WI38 (cell line): ENCODE data around the gene TOP2A.

ENCODE experiments used
- H3K4me3 ChIP-seq: 2 replicates; pipeline ENCODE4 v1.5.1; 2011; ENCODE audit warnings: low read depth, mild to moderate bottlenecking, control low read depth, low read length
- TF ChIP-seq, protein P1 (sequence below): IDR thresholded peaks from 2 replicates; pipeline ENCODE4 v1.5.1; 2012; ENCODE audit warnings: low read depth, mild to moderate bottlenecking, control low read depth, low read length

Gene TOP2A

DNA sequence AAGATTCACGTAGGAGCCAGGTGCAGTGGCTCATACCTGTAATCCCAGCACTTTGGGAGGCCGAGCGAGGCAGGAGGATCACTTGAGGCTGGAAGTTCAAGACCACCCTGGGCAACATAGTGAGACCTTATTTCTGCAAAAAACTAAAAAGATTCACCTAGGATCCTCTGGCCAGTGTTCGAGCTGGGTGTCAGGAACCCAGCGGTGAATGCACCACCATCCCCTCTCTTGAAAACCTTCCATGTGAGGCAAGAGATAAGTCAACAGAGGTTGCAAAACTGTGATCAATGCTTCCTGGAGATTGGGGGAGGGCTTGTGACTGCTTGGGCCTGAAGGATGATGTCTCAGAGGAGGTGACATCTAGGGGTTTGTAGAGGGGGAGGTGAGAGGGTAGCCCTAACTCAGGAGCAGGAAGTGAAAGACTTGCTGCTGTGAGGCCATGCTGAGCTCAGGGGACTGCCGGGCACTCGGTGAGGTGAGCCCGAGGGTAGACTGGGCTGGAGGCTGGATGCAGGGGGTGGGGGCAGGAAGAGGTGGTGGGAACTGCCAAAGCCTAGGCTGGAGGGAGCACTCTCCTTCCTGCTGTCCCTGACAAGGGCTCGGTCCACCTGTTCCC, 64.8 kb downstream of the TOP2A start:
- H3K4me3 ChIP-seq: no peak overlapping the region
- TF ChIP-seq, protein P1, sequence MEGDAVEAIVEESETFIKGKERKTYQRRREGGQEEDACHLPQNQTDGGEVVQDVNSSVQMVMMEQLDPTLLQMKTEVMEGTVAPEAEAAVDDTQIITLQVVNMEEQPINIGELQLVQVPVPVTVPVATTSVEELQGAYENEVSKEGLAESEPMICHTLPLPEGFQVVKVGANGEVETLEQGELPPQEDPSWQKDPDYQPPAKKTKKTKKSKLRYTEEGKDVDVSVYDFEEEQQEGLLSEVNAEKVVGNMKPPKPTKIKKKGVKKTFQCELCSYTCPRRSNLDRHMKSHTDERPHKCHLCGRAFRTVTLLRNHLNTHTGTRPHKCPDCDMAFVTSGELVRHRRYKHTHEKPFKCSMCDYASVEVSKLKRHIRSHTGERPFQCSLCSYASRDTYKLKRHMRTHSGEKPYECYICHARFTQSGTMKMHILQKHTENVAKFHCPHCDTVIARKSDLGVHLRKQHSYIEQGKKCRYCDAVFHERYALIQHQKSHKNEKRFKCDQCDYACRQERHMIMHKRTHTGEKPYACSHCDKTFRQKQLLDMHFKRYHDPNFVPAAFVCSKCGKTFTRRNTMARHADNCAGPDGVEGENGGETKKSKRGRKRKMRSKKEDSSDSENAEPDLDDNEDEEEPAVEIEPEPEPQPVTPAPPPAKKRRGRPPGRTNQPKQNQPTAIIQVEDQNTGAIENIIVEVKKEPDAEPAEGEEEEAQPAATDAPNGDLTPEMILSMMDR: no peak

DNA sequence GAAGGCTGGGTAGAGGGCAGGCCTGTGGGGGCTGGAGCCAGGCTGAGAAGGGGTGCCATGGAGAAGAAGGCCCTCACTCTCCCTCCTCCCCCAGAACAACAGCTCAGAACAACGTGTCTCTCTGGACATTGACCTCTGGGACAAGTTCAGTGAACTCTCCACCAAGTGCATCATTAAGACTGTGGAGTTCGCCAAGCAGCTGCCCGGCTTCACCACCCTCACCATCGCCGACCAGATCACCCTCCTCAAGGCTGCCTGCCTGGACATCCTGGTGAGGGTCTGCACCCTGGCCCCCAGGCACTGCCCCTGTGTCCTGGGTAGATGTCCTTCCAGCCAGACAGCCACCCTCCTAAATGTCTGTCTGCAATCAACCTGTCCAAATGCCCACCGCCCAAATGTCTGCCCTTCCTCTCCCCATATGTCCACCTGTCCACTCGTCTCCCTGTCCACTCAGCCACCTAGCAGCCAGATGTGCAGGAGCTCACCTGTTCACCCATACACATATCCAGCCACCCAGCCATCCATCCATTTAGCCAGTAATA, 65.4 kb downstream of the TOP2A start:
- TF ChIP-seq, protein P1: no peak
- no peak overlapping the region for H3K4me3 ChIP-seq

DNA sequence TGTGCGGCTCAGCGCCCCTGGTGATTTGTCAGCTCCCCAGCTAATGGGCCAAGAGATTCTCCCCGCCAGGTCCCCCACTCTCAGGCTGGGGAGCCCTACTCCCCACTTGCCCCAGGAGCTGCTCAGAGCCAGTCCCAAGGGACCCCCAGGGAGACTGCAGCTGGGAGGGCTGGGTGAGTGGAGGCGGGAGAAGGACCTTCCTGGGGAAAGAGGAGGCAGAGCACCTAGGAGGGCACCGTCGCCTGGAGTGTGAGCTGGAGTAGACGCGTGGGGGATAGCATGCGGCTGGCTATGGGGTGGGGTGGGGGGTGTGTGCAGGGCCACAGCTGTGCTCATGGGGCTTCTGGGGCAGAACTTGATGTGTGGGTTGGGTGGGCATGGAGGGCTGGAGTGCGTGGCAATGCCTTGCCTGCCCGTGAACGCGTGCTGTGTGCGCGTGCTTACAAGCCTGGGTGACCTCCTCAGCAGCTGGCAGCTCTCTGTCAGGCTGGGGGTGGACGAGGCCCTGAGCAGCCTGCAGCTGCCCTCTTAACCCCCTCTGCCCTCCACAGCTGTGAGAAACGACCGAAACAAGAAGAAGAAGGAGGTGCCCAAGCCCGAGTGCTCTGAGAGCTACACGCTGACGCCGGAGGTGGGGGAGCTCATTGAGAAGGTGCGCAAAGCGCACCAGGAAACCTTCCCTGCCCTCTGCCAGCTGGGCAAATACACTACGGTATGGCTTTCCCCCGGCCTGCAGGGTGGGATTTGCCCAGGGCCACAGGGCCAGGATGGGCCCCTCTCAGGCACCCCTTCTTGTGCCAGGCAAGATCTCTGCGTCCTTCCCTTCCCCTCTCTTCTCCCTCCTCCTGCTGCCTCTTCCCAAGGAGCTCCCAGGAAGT, 66.1 kb downstream of the TOP2A start:
- TF ChIP-seq, protein P1: no peak

GRCh38 chr17:40350689-40351358, 66.9 kb downstream of the TOP2A start:
- no peak overlapping the region for H3K4me3 ChIP-seq
- TF ChIP-seq, protein P1: no peak

More for the DNA sequence above, 66.1 kb downstream of the TOP2A start:
- H3K4me3 ChIP-seq: no peak overlapping the region

- TF ChIP-seq, protein P1: no peak
- no peak overlapping the region for H3K4me3 ChIP-seq
Observed at GRCh38 chr17:40349895-40350688, 67.6 kb downstream of the TOP2A start.

GRCh38 chr17:40349477-40349894, 68.2 kb downstream of the TOP2A start:
- H3K4me3 ChIP-seq: no peak overlapping the region
- TF ChIP-seq, protein P1: no peak
